Prostate gland (tissue), 2 donors: ENCODE measurements around the gene TMPRSS9.

Experiments used
- CTCF ChIP-seq, 4 experiments: fragments of 200-600 bp in 2 of 4; fragments of 450-650 bp in 2 of 4; sonication (generic) in 2 of 4; IDR thresholded peaks; 1 replicate in 3 of 4; 2 replicates in 1 of 4; pipeline ENCODE4 v1.5.1; 2016 to 2019; ENCODE audit warnings: antibody characterized with exemption in 4 of 4, mild to moderate bottlenecking in 2 of 4, moderate library complexity in 2 of 4
- POLR2A ChIP-seq: fragments of 450-650 bp; IDR thresholded peaks from one replicate; pipeline ENCODE4 v1.6.1; 2016; ENCODE audit warnings: antibody characterized with exemption, mild to moderate bottlenecking

- no peak for TF ChIP-seq POLR2A
- no peak for TF ChIP-seq CTCF (IDR thresholded peaks at IDR 0.05)
These were observed 2.5 kb upstream of the TMPRSS9 start for GRCh38 chr19:2357279-2358206.
